Panc1 (cell line): ENCODE measurements around the gene MRPL42. TPM values are rescaled to one million over a fixed set of nuclear protein-coding genes. Genes with fewer than 3 reads are reported as not detected.

Experiments
- ATAC-seq: fragments of 200-7000 bp; cut with Tn5 transposase; 2 replicates; pipeline ENCODE4 v1.9.1; 2020; ENCODE audit warnings: mild to moderate bottlenecking, moderate library complexity
- BruUV-seq: library from RNA; stranded (reverse); fragments of 400-500 nt; replicated peaks from 2 replicates; lab custom pipeline; 2021; lab: Mats Ljungman, UMichigan
- CTCF ChIA-PET: fragments of 300-600 bp; sonication (Branson Sonifier 250); formaldehyde crosslinking; loops from one replicate; lab custom pipeline; 2022; ENCODE audit warnings: antibody characterized with exemption; lab: Charles Lee
- POLR2A ChIA-PET: fragments of 300-600 bp; sonication (Branson Sonifier 250); formaldehyde crosslinking; loops from one replicate; lab custom pipeline; 2022; ENCODE audit warnings: antibody characterized with exemption; lab: Charles Lee
- DNase-seq: peaks from one replicate; pipeline ENCODE4 v3.0.0-alpha.2; 2010; ENCODE audit warnings: low read depth, low spot score
- H3K27ac ChIP-seq: 2 replicates; pipeline ENCODE4 v1.5.1; 2011; ENCODE audit warnings: mild to moderate bottlenecking, low read length, inconsistent platforms
- H3K27me3 ChIP-seq: fragments of 200-500 bp; sonication (Bioruptor generic); 2 replicates; pipeline ENCODE4 v1.6.0; 2014; ENCODE audit warnings: low read length, inconsistent platforms; ENCODE audit not compliant: control insufficient read depth, insufficient read depth
- H3K36me3 ChIP-seq: fragments of 200-500 bp; sonication (Bioruptor generic); 2 replicates; pipeline ENCODE4 v1.5.1; 2014; ENCODE audit warnings: inconsistent platforms, mild to moderate bottlenecking, low read length, moderate library complexity; ENCODE audit not compliant: control insufficient read depth, insufficient read depth
- H3K4me1 ChIP-seq: 2 replicates; pipeline ENCODE4 v1.5.1; 2011; ENCODE audit warnings: inconsistent platforms, mild to moderate bottlenecking, low read length, moderate library complexity; ENCODE audit not compliant: control insufficient read depth, insufficient read depth
- H3K4me3 ChIP-seq, 2 experiments: 2 replicates each; pipeline ENCODE4 v1.5.1; 2011 to 2012; ENCODE audit warnings: low read depth in 2 of 2, low read length in 2 of 2, mild to moderate bottlenecking in 2 of 2, inconsistent platforms in 1 of 2, moderate library complexity in 1 of 2
- H3K9me3 ChIP-seq: fragments of 200-500 bp; sonication (Bioruptor generic); 2 replicates; pipeline ENCODE4 v1.5.1; 2014; ENCODE audit warnings: low read depth, mild to moderate bottlenecking, inconsistent platforms, low read length, moderate library complexity; ENCODE audit not compliant: control insufficient read depth, insufficient read depth
- CTCF ChIP-seq: fragments of 450-650 bp; IDR thresholded peaks from 2 replicates; pipeline ENCODE4 v1.5.1; 2017; ENCODE audit warnings: mild to moderate bottlenecking
- POLR2AphosphoS5 ChIP-seq: IDR thresholded peaks from 2 replicates; pipeline ENCODE4 v1.6.1; 2012; ENCODE audit warnings: mild to moderate bottlenecking, low read depth, low read length, moderate library complexity
- REST ChIP-seq, 2 experiments: IDR thresholded peaks; 2 replicates each; pipeline ENCODE4 v1.6.1; 2011 to 2012; ENCODE audit warnings: low read depth in 2 of 2, control low read depth in 1 of 2, low read length in 1 of 2, mild to moderate bottlenecking in 1 of 2, moderate library complexity in 1 of 2; ENCODE audit not compliant: insufficient read depth in 1 of 2
- SIN3A ChIP-seq: IDR thresholded peaks from 2 replicates; pipeline ENCODE4 v1.6.1; 2012; ENCODE audit warnings: low read depth, mild to moderate bottlenecking, low read length, moderate library complexity, borderline replicate concordance; ENCODE audit not compliant: insufficient read depth
- TCF7L2 ChIP-seq: IDR thresholded peaks from 2 replicates; pipeline ENCODE4 v1.6.1; 2011; ENCODE audit warnings: mild to moderate bottlenecking, low read depth, low read length, inconsistent platforms
- in situ Hi-C: cut with HindIII; loops from 2 replicates; pipeline ENCODE4 v1.10.0; 2016; ENCODE audit warnings: low sequenced_read_pairs, low pct_unique_long_range_greater_than_20kb
- intact Hi-C: fragments of 100-400 bp; cut with micrococcal nuclease; formaldehyde crosslinking; loops from one replicate; pipeline ENCODE4 v1.10.0; 2022; ENCODE audit not compliant: unreplicated experiment
- total RNA-seq: library from RNA; stranded (reverse); gene quantifications from one replicate; pipeline ENCODE4 v1.2.1, GENCODE V29; 2021; ENCODE audit not compliant: unreplicated experiment

Gene MRPL42
- total RNA-seq, 1 experiment from 2014 or later = 92.4 TPM

GRCh38 chr12:93460003-93460402, 7.3 kb upstream of the MRPL42 start:
- no peaks in the 10 kb centered on the region for H3K36me3 ChIP-seq
- ChIA-PET POLR2A (no interaction called here), CTCF (interaction anchor here (0.6 kb wide), 1 partner anchor 40 kb away, joined by 3 read pairs; no protein-coding TSS in a partner anchor)

GRCh38 chr12:93460902-93461301, 6.4 kb upstream of the MRPL42 start:
- in situ Hi-C loops = no loop called here
- TF ChIP-seq CTCF (no peak), POLR2AphosphoS5 (no peak), SIN3A (no peak), REST (IDR thresholded peaks at IDR 0.05; ENCODE audit: insufficient read depth in 1 of 2, low read depth in 2 of 2, low read length in 1 of 2) (no peak), TCF7L2 (no peak)
- POLR2A ChIA-PET = no interaction called here
- no TSS peak for BruUV-seq
- Histone ChIP-seq H3K27ac (no peak overlapping the region), H3K27me3 (no peaks in the 10 kb centered on the region), H3K36me3 (no peaks in the 10 kb centered on the region), H3K4me1 (no peaks in the 10 kb centered on the region), H3K4me3 (no peak overlapping the region), H3K9me3 (no peaks in the 10 kb centered on the region)
- CTCF ChIA-PET = no interaction called here
- no peak for DNase-seq
- no peak for ATAC-seq
- intact Hi-C loops = no loop called here

More at GRCh38 chr12:93460003-93460402, 7.3 kb upstream of the MRPL42 start:
- no peak overlapping the region for H3K27ac ChIP-seq
- TF ChIP-seq REST (IDR thresholded peaks at IDR 0.05; ENCODE audit: insufficient read depth in 1 of 2, low read depth in 2 of 2, low read length in 1 of 2) = no peak
- no peak for TF ChIP-seq POLR2AphosphoS5
- TF ChIP-seq TCF7L2 = no peak
- no peak for TF ChIP-seq CTCF
- TF ChIP-seq SIN3A = no peak
- ATAC-seq (no peak), DNase-seq (no peak)
- in situ Hi-C loops = no loop called here
- no peaks in the 10 kb centered on the region for H3K4me1 ChIP-seq
- H3K9me3 ChIP-seq = no peaks in the 10 kb centered on the region
- no TSS peak for BruUV-seq
- H3K4me3 ChIP-seq = no peak overlapping the region
- intact Hi-C loops = no loop called here
- H3K27me3 ChIP-seq = no peaks in the 10 kb centered on the region
